Subcutaneous preadipocyte (primary cell): Measurements from ENCODE around the gene OR13C4. TPM values are rescaled to one million over a fixed set of nuclear protein-coding genes. Genes with fewer than 3 reads are reported as not detected.

Experiments used
- total RNA-seq: library from RNA; depleted of rRNA; stranded (reverse); fragments of >200 nt; gene quantifications from 2 replicates; pipeline ENCODE4 v1.2.3, GENCODE V29; 2012

OR13C4 gene
- total RNA-seq, result not detected in 2 replicates

DNA sequence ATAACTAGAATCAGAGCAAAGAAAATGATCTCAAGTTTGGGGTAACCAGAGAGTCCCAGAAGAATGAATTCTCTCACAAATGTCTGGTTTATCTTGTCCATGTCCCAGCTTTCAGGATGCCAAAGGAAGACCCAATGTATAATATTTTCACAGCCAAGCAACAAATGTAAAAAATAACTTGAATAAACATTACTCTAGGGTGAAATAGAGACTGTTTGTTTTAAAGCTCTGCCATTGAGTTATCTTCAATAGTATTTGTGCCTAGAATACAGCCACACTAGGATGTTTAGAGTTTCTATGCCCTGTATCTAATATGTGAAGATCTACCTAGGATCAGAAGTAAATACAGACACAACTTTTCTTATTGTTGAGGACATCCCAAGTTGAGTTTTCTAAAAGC, at the start of gene OR13C4:
TSS of gene OR13C4 (minus strand) at position 101 of the 400 bp plus-strand sequence. CDS start at position 101, 0 bp downstream.

DNA sequence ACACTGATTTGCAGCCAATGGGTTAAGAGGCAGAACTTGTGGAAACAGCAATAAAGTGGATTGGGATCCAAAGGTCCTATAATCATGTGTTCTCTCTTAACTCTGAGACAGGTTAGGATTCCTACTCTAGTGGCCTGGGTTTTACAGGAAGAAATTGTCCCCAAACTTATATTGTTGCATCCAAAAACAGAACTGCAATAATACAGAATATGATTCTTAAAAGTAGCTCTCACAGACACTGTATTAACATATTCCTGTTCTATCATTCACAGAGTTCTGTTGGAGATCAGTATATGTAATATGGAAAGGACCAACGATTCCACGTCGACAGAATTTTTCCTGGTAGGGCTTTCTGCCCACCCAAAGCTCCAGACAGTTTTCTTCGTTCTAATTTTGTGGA, 41.9 kb upstream of the OR13C4 start, which contains the start of gene OR13C8:
TSS of gene OR13C8 (plus strand) at position 301 of the 400 bp plus-strand sequence. CDS start at position 301, 0 bp downstream.

DNA sequence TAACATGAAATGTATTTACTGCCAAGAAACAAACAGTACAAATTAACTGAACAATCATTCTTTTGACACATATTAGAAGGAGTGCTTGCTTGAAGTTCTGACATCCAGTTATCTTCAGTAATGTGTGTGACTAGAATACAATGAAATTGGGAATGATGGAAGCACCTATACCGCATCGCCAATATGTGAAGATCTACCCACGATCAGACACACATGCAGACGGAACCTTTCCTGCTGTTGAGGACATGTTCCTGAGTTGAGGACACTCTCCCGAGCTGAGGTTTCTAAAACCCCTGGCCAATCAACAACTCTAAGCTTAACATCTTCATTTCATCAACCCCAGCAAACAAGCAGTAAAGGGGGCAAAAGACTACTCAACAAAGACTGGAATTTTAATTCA, 9.7 kb upstream of the OR13C4 start, which contains the start of gene OR13C3:
TSS of gene OR13C3 (minus strand) at position 101 of the 400 bp plus-strand sequence. CDS start 133 bp downstream, outside the sequence.

DNA sequence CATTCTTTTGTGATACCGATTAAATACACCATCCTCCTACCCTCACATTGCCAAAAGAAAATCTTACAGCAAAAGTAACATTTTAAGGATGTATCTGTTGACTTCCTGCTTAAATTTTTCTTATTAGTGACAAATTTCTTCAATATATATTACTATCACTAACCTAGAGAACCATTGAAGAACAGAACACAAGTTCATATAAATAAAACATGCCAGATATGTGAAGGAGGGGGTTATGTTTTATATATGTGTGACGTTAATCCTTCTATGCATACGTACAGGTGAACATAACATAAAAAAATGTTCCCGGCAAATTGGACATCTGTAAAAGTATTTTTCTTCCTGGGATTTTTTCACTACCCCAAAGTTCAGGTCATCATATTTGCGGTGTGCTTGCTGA, 23.0 kb downstream of the OR13C4 start, which contains the start of gene OR13F1:
TSS of gene OR13F1 (plus strand) at position 301 of the 400 bp plus-strand sequence. CDS start at position 301, 0 bp downstream.

Other genes with a start within 250 kb of the OR13C4 start
- not detected in 2 replicates for gene OR13F1, start 22.9 kb downstream of the OR13C4 start, total RNA-seq
- gene OR13C3, start 9.6 kb upstream of the OR13C4 start, total RNA-seq, result not detected in 2 replicates
- gene OR13C8, start 42.0 kb upstream of the OR13C4 start, total RNA-seq, result not detected in 2 replicates
- gene OR13C5, start 72.2 kb upstream of the OR13C4 start, total RNA-seq, result not detected in 2 replicates
- not detected in 2 replicates for gene OR13C2, start 78.4 kb upstream of the OR13C4 start, total RNA-seq
- not detected in 2 replicates for gene OR13C9, start 91.0 kb upstream of the OR13C4 start, total RNA-seq
- not detected in 2 replicates for gene OR13D1, start 167.3 kb upstream of the OR13C4 start, total RNA-seq
- 18.2 and 19.1 TPM in 2 replicates for gene NIPSNAP3A, start 220.5 kb upstream of the OR13C4 start, total RNA-seq
- 0.39 and 0.73 TPM in 2 replicates for gene NIPSNAP3B, start 236.9 kb upstream of the OR13C4 start, total RNA-seq